ENCODE data around the gene KIAA0040. TPM values are rescaled to one million over a fixed set of nuclear protein-coding genes. Genes with fewer than 3 reads are reported as not detected.

Gene KIAA0040
- total RNA-seq, 1 donor from 2014 or later: 0.47 TPM

DNA sequence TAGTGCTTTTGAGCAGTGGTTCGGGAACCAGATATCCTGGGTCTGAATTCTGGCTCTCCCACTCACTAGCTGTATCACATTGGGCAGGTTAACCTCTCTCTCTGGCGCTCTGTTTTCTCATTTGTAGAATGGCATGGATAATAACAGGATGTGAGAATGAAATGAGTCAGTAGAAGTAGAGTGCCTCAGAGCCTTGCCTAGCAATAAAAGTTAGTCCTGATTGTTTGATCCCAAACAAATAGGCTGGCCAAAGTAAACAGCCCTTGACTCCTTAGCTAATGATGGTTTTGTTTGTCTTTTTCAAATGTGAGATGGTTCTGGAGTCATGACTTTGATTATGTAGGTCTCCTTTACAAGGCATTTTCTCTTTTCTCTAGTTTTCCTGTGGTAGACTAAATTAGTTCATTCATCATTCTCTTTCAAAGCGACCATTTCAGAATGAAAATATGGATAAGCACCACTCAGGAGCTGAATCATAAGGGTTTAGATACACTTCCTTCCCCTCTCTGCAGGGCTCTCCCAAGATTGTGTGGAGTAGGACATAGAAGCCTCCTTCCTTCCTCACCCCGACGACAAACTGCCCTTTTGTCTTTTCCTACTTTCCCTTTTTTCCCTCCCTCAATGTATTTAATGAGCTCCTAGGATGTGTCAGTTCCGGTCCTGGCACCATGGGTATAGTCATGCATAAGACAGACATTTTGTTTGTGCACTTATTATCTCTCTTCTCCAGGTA lies 23.1 kb downstream of the KIAA0040 start:
- no peak for DNase-seq

DNA sequence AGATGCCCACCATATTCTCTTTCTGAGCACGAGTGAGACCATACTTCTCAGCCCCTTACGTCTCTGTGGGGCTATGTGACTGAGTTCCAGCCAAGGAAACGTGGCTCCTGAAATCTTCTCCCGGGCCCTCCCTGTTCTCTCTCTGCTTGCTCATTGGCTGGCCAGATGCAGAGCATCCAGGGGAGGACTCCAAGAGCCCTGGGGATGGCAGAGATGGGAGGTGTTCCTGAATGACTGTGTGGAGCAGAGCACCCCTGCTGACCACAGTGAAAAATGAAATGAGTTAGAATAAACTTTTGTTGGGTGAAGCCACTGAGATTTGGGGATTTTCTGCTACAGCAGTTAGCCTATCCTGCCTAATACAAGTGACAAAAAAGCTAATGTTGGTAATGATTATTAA lies 23.8 kb downstream of the KIAA0040 start:
- DNase-seq: no peak

DNA sequence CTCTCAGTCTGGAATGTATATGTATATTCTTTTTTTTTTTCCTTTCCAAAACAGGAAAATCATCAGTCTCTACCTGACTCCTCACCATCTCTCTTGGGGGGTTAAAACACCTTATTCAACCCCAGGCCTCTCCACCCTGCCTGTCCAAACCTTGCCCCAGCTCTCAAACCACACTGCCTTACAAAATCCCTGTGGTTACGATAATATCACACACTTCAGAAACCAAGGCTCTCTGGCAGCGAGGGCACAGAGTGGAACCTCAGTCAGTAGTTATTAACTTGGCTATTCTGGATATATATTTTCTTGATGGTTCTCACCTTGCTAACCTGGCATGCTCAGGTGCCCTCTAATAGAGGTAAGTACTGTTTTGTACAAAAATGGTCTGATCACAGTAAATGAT lies 24.7 kb downstream of the KIAA0040 start:
- DNase-seq: no peak

DNA sequence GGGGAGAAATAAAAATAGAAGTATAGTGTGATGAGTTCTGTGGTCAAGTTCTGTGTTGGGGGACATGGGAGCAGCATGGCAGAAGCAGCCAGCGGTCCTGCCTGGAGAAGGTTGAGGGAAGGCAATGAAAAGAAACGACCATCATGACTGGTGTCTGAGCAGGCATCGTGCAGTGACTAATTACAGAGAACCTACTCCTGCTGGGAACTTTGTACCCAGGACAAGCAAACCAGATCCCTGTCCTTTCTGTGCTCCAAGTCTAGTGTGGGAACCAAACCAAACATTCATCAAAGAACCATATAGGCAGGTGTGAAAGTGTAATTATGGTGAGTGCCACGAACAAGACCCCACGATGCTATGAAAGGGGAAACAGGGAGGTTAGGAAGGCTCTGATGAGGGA lies 25.8 kb downstream of the KIAA0040 start:
- DNase-seq: no peak

GRCh38 chr1:175164751-175165150 lies 27.8 kb downstream of the KIAA0040 start:
- DNase-seq: no peak

DNA sequence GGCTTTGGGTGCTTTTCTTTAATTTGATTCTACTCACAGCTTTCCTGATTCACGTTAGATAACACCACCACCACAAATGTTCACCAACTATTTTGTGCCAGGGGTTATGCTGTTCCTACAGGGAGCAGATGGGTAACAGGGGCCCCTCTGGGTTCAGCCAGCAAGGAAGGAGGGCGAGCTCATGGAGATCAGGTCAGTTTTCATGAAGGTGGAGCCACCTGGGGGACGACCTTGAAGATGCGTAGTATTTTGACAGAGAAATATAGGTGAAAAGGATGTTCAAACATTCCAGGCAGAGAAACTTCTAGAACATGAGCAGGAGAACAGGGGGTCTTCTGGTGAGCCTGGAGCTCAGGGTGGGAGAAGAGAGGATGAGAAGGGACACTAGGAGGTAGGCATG lies 28.9 kb downstream of the KIAA0040 start:
- DNase-seq: no peak

DNA sequence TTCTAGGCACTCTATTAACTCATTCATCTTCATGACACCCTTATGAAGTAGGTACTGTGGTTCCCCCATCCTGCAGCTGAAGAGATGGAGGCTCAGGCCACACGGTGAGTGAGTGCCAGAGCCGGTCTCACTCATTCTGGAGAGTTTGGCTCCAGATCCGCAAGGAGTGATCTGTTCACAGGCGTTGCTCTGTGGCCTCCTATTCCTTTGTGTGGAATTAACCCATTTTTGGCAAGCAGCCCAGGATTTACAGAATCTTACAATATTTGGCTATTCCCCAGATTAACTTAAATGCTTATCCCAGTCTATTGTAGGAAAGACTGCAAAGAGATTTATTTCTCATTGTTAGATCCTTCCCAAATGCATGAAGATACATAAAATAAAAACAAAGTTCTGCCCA lies 29.6 kb downstream of the KIAA0040 start:
- no peak for DNase-seq

DNA sequence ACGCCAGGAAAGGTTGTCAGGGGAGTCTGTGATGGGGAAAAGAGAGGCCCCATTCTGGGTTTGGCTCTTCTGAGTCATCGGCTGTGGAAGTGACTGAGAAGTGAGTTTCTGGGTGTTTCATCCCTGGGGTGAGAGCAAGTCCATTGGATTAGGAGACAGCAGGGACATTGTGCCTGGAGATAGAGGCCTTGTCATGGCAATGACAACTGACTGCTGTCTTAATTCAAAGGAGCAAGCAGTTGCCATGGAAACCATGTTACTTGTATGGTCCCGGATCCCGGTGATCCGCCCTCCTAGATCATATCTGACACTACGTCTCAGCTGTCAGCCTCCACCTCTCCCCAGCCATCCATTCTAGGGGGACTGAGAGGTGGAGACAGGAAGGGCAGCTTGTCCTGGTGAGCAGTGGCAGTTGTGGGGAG lies 34.4 kb downstream of the KIAA0040 start:
- DNase-seq: no peak

GRCh38 chr1:175157200-175157599 lies 35.4 kb downstream of the KIAA0040 start:
- no peak for DNase-seq

GRCh38 chr1:175155936-175156335 lies 36.6 kb downstream of the KIAA0040 start:
- no peak for DNase-seq

DNA sequence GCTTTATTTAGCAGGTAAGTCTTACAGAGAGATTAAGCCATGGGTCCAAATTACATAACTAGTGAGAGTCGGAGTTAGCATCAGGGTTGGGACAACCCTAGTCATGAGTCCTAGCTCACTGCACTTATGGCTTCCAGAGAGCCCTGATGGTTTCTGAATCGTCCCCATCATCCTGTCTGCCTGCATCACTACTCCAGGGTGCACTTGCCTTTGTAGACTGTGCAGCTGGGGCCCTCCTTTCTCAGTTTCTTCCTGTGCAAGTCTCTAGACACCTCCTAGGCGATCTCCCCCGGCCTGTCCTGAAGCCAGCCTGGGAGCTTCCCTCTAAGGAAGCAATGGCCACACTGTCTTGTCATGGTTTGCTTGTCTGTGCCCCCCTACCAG lies 37.1 kb downstream of the KIAA0040 start:
- DNase-seq: no peak

DNA sequence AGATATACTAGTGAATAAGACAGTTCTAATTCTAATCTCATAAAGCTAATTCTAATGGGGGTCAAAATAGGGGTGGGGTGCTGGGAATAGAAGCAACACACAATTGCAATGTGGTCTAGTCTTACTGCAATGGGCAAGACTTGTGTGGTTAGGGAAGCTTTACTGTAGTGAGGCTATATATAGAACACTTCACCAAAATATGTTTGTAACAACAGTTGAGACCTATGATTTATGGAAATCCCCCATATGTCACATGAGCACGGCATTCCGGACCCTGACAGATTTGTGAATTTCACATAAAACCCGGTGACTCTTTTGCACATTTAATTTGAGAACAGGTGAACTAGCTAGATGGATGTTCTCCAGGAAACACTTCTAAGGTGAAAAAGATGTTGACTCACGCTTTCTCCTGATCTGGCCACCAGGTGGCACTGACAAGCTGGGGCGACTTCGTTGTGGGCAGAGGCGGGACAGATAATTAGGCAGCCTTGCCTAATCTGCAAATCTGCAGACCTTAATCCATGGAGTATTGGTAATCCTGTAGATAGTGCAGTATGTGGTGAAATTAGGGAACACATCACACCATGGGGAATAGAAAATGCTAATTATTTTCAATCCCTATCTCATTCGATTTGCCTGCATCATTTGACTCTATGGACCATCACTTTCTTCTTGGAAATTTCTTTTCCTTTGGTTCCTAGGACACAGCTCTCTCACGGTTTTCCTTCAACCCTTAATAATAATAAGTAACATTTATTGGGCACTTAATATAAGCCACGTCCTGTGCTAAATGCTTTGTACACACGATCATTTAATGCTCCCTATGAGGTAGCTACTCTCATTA lies 37.7 kb downstream of the KIAA0040 start:
- DNase-seq: peak; percentile 25

DNA sequence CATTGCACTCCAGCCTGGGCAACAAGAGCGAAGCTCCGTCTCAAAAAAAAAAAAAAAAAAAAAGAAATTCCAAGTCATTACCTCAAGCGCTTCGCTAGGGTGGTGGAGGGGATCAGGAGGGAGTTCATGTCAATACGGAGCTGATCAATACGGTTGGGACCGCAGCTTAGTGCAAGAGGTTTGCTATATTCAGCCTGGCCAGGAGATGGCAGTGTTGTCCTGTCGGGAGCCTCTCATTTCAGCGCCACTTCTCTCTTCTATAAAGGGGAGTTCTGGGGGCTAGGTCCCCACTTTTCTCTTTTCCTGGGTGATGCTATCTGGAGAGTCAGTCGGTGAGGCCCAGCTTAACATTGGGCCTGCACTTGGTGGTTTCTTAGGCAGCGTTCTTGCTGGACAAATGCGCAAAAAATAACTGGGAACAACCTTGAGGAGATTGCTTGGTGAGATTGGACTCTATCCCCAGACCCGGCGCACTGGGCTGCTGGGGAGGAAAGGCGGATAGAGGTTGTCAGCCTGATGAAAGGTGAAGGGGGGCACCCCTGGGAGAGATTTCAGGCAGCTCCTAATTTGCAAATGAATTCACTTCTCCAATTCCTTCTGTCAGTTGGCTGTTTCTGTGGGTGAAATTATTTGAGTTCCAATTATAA lies 40.4 kb downstream of the KIAA0040 start:
- DNase-seq: peak; percentile 29

DNA sequence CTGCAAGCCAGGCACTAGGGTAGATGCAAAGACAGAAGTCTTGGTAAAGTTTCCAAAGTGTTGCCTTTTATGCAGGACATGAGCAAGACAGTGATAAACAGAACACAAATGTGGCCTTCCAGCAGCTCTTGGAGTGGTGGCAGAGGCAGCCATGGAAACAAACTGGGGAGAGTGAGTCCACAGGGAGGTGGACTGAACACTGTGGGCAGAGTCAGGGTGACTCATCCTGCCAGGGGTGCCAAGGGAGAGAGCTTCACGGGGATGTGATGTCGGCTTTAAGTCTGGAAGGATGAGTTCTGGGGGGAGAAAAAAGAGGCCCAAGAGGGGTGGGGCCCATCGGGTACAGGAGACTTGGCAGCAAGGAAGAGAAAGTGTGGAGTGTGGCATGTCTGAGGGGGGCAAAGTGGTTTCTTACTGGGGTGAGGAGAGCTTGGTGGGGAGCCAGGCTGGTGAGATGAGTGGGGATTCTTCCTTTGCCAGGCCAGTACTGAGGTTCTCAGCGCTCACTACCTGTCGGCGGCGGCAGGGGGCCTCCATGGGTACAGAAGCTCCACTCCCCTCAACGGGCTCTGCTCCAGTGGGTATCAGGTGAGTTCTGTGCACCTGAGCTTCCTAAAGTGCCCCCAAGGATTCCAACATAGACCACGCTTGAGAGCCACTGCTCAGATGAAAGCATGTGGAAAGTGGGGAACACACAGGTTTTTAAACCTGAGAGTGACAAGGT lies 41.8 kb downstream of the KIAA0040 start:
- DNase-seq: peak; percentile 25

GRCh38 chr1:175148068-175148467 lies 44.5 kb downstream of the KIAA0040 start:
- no peak for DNase-seq

- DNase-seq: no peak
Observed at GRCh38 chr1:175147569-175147968, 45.0 kb downstream of the KIAA0040 start.

- DNase-seq: peak; percentile 8
Observed at GRCh38 chr1:175146529-175147213, 45.9 kb downstream of the KIAA0040 start.

DNA sequence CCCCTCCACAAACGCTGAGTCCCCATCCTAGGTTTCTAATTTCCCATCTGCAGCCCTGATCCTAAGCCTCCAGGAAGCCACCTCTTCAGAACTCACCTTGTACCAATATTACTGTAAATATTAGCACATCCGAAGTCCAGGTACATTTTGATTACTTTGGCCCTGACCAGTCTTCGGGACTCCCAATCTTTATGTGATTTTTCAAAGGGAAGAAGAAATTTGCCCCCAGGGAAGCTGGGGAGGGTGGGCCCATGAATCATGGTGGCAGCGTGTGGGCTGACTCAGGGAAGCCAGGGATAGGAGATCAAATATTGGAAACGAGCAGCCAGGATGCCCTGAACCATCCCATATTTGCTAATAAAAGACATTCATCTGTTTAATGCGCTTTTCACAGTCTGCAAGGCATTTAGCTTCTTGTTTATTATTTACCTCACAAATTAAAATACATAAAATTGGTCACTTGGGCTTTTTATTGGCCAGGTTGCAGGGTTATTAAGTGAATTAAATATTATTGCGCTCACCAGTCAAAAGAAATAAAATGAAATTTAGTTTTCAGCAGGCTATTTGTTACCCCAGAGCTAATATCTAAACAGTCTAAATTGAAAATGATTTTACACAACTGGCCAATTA lies 46.6 kb downstream of the KIAA0040 start:
- DNase-seq: no peak

- no peak for DNase-seq
Observed at GRCh38 chr1:175138579-175138978, 54.0 kb downstream of the KIAA0040 start.

DNA sequence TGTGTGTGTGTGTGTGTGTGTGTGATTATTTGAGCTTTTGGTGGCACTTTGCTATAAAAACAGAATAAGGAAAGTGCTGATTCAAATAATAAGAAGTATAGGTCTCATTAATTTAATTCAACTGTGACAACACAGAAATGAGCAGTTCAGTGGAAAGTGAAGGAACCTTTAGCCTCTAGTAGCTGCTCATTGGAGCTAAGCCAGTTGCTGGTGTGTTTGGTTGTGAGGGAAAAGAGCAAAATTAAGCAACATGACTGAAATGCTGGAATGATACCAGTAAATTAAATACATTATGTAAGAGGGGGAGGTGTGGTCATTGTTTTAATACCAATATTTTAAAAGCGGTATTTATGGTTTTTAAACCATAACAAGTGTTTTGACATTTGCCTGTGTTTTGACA lies 55.2 kb downstream of the KIAA0040 start:
- DNase-seq: no peak

DNA sequence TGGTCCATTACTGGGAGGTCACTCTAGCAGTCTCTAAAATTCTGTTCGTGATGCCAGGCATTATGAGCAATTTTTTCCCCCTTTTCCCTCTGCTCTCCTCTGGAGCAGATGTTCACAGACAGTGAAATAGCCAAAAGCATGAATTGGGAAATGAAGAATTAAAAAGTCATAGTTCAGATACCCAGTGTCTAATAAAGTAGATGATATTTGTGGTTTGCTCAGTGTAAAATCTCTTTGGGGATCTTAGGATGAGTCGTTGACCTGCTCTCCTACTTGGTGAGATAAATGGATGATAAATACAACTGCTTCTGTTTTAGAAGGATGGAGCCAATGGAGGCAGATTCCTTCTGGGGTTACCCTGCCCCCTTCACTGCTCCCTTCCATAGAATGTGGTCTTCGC lies 56.3 kb downstream of the KIAA0040 start:
- DNase-seq: no peak

Data from occipital lobe (tissue), 2 donors.